Thymus (tissue), 11 donors: ENCODE data around the gene KCNA10. TPM values are rescaled to one million over a fixed set of nuclear protein-coding genes. Genes with fewer than 3 reads are reported as not detected.

ENCODE experiments used
- DNase-seq, 9 donors: peaks; one replicate each; pipeline ENCODE4 v3.0.0-alpha.2; 2013; ENCODE audit warnings: low spot score in 9 of 9, low read depth in 6 of 9, missing footprints in 1 of 9
- H3K27ac ChIP-seq, 2 donors: one replicate each; pipeline ENCODE4 v1.5.1; 2013; ENCODE audit warnings: control low read depth in 1 of 2, low read depth in 1 of 2, low read length in 1 of 2, mild to moderate bottlenecking in 1 of 2, moderate library complexity in 1 of 2
- H3K27me3 ChIP-seq, 2 donors: one replicate each; pipeline ENCODE4 v1.5.1; 2013; ENCODE audit warnings: low read length in 1 of 2; ENCODE audit not compliant: control insufficient read depth in 2 of 2, insufficient read depth in 1 of 2
- H3K36me3 ChIP-seq, 2 donors: one replicate each; pipeline ENCODE4 v1.5.1; 2013; ENCODE audit warnings: low read length in 1 of 2, mild to moderate bottlenecking in 1 of 2, moderate library complexity in 1 of 2; ENCODE audit not compliant: control insufficient read depth in 2 of 2, insufficient read depth in 2 of 2
- H3K4me1 ChIP-seq, 2 donors: one replicate each; pipeline ENCODE4 v1.5.1; 2013; ENCODE audit warnings: low read length in 2 of 2; ENCODE audit not compliant: control insufficient read depth in 2 of 2, insufficient read depth in 2 of 2
- H3K4me3 ChIP-seq, 2 donors: one replicate each; pipeline ENCODE4 v1.5.1; 2013; ENCODE audit warnings: low read length in 2 of 2, control low read depth in 1 of 2, mild to moderate bottlenecking in 1 of 2
- H3K9me3 ChIP-seq, 2 donors: one replicate each; pipeline ENCODE4 v1.5.1; 2013; ENCODE audit warnings: low read length in 1 of 2, mild to moderate bottlenecking in 1 of 2; ENCODE audit not compliant: control insufficient read depth in 2 of 2, insufficient read depth in 1 of 2
- WGBS: extraction: QIAGEN DNeasy Blood & Tissue Kit; methylation state at CpG from one replicate; pipeline ENCODE4 v1.1.7; 2013; 5-methylcytosine and 5-hydroxymethylcytosine counted together
- polyA plus RNA-seq: library from polyadenylated mRNA; stranded (reverse); fragments of 200-250 nt; gene quantifications from one replicate; pipeline ENCODE4 v1.2.3, GENCODE V29; 2013
- total RNA-seq: library from RNA; stranded (reverse); fragments of 120-200 nt; gene quantifications from one replicate; pipeline ENCODE4 v1.2.4, GENCODE V29; 2013
- donor health status: healthy.

The KCNA10 gene
- total and polyA plus RNA-seq, 2 donors = 0.05 TPM

DNA sequence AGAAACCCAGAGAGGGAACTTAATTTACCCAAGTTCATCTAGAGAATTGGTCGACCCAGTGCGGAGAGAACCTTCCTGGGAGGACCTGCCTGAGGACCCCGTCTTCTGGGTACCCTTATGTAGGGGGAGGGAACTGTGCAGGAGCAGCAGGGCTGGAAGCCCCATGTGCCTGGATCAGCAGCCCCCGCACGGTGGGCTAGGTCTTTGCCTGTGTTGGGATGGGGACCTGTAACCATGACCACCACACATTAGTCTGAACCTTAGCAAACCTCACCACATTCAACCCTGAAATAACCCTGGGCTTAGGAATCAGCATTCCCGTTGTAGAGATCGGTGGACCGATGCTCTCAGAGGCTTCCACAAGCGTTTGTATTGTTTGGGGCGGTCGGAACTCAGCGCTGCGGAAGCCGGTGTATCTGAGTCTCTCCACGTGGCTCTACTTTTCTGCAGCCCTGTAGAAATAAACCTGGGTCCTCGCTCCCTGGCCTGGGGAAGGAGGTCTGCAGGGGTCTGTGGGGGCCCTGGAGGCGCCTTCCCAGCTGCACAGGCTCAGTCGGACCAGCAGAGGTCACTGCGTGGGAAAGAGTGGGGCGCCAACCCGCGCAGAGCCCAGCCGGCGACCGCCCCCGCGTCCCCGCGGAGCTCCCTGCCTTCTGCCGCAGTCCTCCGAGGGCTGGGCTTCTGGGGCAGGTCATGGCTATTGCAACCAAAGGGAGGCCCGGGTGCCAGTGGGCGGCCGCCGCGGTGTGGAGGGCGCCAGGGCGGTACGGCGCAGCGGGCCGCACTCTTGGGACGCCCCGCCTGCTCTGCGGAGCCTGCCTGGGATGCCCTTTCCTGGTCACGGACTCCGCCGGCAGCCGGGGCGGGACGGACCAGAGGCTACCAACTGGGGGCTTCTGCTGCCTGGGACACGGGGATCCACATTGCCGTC, 36.2 kb upstream of the KCNA10 start:
- 10% methylated on average over 53 of the region's 53 CpGs for WGBS
- peak overlapping the region in 1 of 2 donors; percentile 37 for H3K4me3 ChIP-seq
- no peak overlapping the region for H3K27ac ChIP-seq
- peaks cover 16 to 76% of the 10 kb centered on the region in 2 donors for H3K27me3 ChIP-seq
- peak in 7 of 9 donors; percentile 9 to 65 (median 34) for DNase-seq
- peaks cover 0 to 5% of the 10 kb centered on the region in 2 donors for H3K4me1 ChIP-seq
- no peaks in the 10 kb centered on the region for H3K36me3 ChIP-seq
- H3K9me3 ChIP-seq = no peaks in the 10 kb centered on the region

DNA sequence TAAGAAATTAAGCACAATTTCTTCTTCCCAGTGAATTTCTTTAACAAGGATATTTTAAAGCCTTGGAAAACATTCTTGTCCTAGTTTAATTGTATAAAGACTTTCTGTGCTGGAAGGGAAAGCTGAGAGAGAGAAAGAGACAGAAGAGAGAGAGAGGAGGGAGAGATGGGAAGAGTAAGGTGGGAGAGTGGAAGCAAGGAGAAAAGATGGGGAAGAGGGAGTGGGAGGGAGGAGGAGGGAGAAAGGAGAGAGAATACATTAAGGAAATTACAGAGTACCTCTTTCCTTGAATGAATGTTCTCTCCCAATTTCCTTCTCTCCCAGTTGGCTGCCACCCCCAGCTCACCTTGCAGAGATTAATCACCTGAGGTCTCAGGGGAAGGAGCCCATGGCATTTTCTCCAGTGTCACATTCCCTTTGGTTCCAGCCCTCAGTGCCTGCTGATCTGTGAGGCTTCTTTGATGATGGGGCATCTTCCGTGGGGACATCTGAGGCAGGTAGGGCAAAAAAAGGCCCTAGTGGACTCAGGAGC, 32.4 kb upstream of the KCNA10 start:
- H3K36me3 ChIP-seq = no peaks in the 10 kb centered on the region
- H3K27me3 ChIP-seq = peaks cover 14 to 58% of the 10 kb centered on the region in 2 donors
- H3K27ac ChIP-seq = no peak overlapping the region
- WGBS = 96% methylated on average over 1 of the region's 1 CpG
- no peak overlapping the region for H3K4me3 ChIP-seq
- no peak for DNase-seq
- peaks cover 0 to 5% of the 10 kb centered on the region in 2 donors for H3K4me1 ChIP-seq
- H3K9me3 ChIP-seq = no peaks in the 10 kb centered on the region

DNA sequence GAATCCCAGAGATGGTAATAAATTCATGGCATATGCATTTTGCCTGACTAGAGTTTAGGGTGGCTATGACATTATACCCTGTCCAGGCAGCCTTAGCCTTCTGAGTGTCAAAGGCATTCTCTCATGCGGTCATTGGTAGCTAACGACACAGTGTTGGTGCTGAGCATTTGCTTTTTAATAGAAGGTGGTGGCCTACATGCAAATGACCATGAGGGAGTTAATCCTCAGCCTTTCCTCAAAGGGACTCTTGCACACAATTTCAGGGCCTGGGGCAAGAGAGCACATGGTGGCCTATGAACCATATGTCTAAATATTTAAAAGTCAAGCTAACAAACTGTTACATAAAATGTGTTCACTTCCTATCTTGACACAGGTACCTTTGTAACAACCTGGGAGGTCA, 30.9 kb upstream of the KCNA10 start:
- Histone ChIP-seq H3K4me3 (no peak overlapping the region), H3K4me1 (no peaks in the 10 kb centered on the region), H3K27ac (no peak overlapping the region), H3K36me3 (no peaks in the 10 kb centered on the region), H3K27me3 (peaks cover 4 to 42% of the 10 kb centered on the region in 2 donors), H3K9me3 (no peaks in the 10 kb centered on the region)
- DNase-seq = no peak
- WGBS = 49% methylated on average over 2 of the region's 2 CpGs

DNA sequence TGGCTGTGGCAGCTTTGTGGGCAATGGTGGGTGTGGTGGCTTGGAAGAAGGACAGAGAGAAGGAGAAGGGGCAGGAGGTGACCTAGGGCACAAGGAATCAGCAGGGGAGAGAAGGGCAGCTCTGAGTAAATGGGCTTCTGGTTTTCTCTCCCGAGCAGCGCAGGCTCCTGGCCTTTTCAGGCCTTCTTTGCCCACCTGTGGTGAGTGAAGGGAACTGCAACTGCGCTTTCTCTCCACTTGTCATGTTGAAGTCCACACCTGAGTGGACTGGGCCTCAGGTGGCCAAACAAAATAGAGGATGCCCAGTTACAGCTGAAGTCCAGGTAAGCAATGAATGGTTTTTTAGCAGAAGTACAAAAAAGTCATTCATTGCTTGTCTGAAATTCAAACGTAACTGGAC, 29.4 kb upstream of the KCNA10 start:
- H3K9me3 ChIP-seq = no peaks in the 10 kb centered on the region
- peak in 1 of 9 donors; percentile 6 for DNase-seq
- H3K4me3 ChIP-seq = no peak overlapping the region
- H3K27ac ChIP-seq = no peak overlapping the region
- H3K4me1 ChIP-seq = no peaks in the 10 kb centered on the region
- no peaks in the 10 kb centered on the region for H3K36me3 ChIP-seq
- 90% methylated on average over 4 of the region's 4 CpGs for WGBS
- H3K27me3 ChIP-seq = peaks cover 0 to 29% of the 10 kb centered on the region in 2 donors

DNA sequence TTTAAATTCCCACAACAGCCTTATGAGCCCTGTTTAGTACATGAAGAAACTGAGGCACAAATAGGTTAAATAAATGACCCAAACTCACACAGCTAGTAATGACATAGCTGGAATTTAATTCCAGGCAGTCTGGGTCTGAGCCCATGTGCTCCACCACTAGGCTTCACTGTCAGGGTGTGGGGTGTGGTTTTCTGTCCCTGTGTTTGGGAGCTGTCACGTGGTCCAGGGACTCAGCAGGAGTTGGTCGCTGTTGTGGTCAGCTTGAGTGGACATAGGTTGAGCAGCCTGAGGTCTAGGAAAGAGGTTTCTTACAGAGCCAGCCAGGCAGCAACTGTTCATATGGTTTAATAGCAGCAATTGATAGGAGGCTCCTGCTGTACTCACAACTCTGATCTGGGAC, 28.0 kb upstream of the KCNA10 start:
- no peak overlapping the region for H3K4me3 ChIP-seq

DNA sequence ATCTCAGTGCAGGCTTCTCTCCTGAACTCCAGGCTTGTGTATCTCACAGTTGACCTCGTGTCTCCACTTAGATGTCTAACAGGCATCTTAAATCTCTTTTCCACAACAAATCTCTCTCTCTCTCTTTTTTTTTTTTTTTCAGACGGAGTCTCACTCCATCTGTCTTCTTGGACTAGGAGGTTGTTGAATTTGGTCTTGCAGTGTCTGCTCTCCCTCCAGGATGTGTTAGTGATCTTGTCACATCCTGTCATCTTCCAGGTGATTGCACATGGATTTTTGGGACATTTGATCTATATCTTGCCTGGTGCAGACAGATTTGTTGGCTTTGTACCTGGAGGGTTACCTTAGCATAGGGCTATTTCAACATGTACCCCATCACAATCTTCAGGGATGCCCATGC, 26.5 kb upstream of the KCNA10 start:
- H3K27ac ChIP-seq = no peak overlapping the region
- no peaks in the 10 kb centered on the region for H3K4me1 ChIP-seq
- H3K9me3 ChIP-seq = no peaks in the 10 kb centered on the region
- H3K27me3 ChIP-seq = peaks cover 0 to 7% of the 10 kb centered on the region in 2 donors
- H3K4me3 ChIP-seq = no peak overlapping the region
- no peaks in the 10 kb centered on the region for H3K36me3 ChIP-seq
- WGBS = 81% methylated on average over 2 of the region's 2 CpGs
- no peak for DNase-seq

More for the DNA sequence above, 28.0 kb upstream of the KCNA10 start:
- Histone ChIP-seq H3K36me3 (no peaks in the 10 kb centered on the region), H3K27ac (no peak overlapping the region), H3K4me1 (no peaks in the 10 kb centered on the region), H3K9me3 (no peaks in the 10 kb centered on the region), H3K27me3 (peaks cover 0 to 16% of the 10 kb centered on the region in 2 donors)
- 73% methylated on average over 2 of the region's 2 CpGs for WGBS
- no peak for DNase-seq

DNA sequence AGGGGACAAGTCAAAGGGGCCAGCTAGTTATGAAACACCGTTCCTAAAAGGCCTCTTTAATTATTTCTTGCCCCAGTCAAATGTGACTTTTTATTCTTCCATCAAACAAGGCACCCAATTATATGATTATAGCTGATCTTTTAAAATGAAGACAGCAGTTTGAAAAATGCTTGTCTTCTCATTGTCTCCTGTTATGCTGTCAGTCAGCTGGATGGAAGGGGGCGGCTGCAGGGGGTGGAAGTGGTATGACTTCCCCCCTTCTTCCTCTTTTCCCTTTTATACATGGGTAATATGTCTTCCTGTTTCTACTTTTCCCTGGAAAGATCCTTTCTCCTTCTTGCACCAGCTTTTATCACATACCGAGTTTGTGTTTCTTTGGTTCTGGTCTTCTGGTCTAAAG, 25.8 kb upstream of the KCNA10 start:
- H3K27ac ChIP-seq = no peak overlapping the region
- no peaks in the 10 kb centered on the region for H3K4me1 ChIP-seq
- no peaks in the 10 kb centered on the region for H3K36me3 ChIP-seq
- no peaks in the 10 kb centered on the region for H3K9me3 ChIP-seq
- 76% methylated on average over 3 of the region's 3 CpGs for WGBS
- no peak for DNase-seq
- peaks cover 0 to 7% of the 10 kb centered on the region in 2 donors for H3K27me3 ChIP-seq
- no peak overlapping the region for H3K4me3 ChIP-seq

DNA sequence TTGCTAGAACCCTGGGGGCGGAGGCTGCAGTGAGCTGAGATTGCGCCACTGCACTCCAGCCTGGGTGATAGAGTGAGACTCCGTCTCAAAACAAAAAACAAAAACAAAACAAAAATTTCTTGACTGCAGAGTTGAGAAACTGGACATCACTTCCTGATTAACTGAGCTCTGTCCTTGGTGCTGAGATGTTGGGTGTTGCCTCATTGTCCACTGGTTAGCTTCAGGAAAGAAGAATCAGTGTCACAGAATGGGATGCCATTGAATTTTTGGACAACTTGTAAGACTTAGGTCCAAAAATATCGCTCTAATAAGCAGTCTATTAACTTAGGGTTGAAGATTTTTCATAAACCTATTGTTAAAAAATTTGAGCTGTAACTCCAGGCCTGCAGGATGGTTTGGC, 23.8 kb upstream of the KCNA10 start:
- H3K36me3 ChIP-seq = no peaks in the 10 kb centered on the region
- no peak overlapping the region for H3K27ac ChIP-seq
- no peaks in the 10 kb centered on the region for H3K4me1 ChIP-seq
- peaks cover 0 to 14% of the 10 kb centered on the region in 2 donors for H3K27me3 ChIP-seq
- DNase-seq = peak in 1 of 9 donors; percentile 23
- H3K4me3 ChIP-seq = no peak overlapping the region
- 72% methylated on average over 4 of the region's 4 CpGs for WGBS
- no peaks in the 10 kb centered on the region for H3K9me3 ChIP-seq

DNA sequence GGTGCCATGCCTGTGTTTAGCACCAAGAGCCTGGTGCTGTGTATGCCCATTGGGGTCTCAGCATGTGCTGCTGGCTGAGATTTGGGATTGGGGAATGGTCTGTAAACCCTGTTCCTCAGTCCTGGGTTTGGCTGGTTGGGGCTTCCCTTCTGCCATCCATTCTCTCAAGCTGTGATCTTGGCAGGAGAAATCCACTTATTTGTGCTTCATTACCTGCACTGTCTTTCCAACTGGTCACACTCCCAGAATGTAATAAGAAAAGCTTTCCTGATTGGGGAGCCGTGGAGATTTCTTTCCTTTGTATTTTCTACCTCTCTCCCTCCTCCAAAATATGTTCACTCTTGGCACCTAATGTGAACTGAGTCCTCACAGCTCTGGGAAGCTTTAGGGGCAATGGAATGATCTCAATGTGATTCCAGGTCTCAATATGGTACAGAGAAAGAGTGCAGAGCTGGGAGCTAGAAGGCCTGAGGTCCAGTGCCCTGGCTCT, 23.0 kb upstream of the KCNA10 start:
- WGBS = 0% methylated on average over 1 of the region's 1 CpG
- no peak overlapping the region for H3K27ac ChIP-seq
- no peaks in the 10 kb centered on the region for H3K36me3 ChIP-seq
- no peak overlapping the region for H3K4me3 ChIP-seq
- H3K9me3 ChIP-seq = no peaks in the 10 kb centered on the region
- H3K4me1 ChIP-seq = no peaks in the 10 kb centered on the region
- peaks cover 0 to 11% of the 10 kb centered on the region in 2 donors for H3K27me3 ChIP-seq
- no peak for DNase-seq
